NCI-H187 treated with DMSO at 0.1 percent for 48 hours (cell line): ENCODE results near the gene SMAD7.

Experiments used
- DNase-seq: peaks from one replicate; lab custom pipeline; 2025; lab: John Stamatoyannopoulos, UW

The SMAD7 gene

GRCh38 chr18:48944634-48945033, 6.1 kb downstream of the SMAD7 start:
- DNase-seq, result no peak

GRCh38 chr18:48943736-48944527, 6.8 kb downstream of the SMAD7 start:
- DNase-seq, result no peak

- DNase-seq, result no peak
These were observed 7.4 kb downstream of the SMAD7 start for GRCh38 chr18:48943333-48943732.

- no peak for DNase-seq
These were observed 8.1 kb downstream of the SMAD7 start for GRCh38 chr18:48942554-48943261.

GRCh38 chr18:48942086-48942485, 8.7 kb downstream of the SMAD7 start:
- DNase-seq, result no peak

GRCh38 chr18:48941672-48942071, 9.1 kb downstream of the SMAD7 start:
- DNase-seq, result no peak

- DNase-seq, result no peak
These were observed 9.7 kb downstream of the SMAD7 start for GRCh38 chr18:48940854-48941611.

GRCh38 chr18:48939205-48940097, 11.3 kb downstream of the SMAD7 start:
- no peak for DNase-seq

GRCh38 chr18:48938827-48939204, 11.9 kb downstream of the SMAD7 start:
- DNase-seq, result no peak

- no peak for DNase-seq
These were observed 12.7 kb downstream of the SMAD7 start for GRCh38 chr18:48937869-48938750.

GRCh38 chr18:48935433-48935774, 15.4 kb downstream of the SMAD7 start:
- DNase-seq, result no peak

- no peak for DNase-seq
These were observed 15.9 kb downstream of the SMAD7 start for GRCh38 chr18:48934723-48935432.

GRCh38 chr18:48934415-48934722, 16.4 kb downstream of the SMAD7 start:
- DNase-seq, result no peak

- no peak for DNase-seq
These were observed 17.0 kb downstream of the SMAD7 start for GRCh38 chr18:48933578-48934414.

GRCh38 chr18:48932822-48933510, 17.8 kb downstream of the SMAD7 start:
- DNase-seq, result no peak

GRCh38 chr18:48932462-48932818, 18.3 kb downstream of the SMAD7 start:
- no peak for DNase-seq

GRCh38 chr18:48931680-48932461, 18.9 kb downstream of the SMAD7 start:
- no peak for DNase-seq

GRCh38 chr18:48930926-48931325, 19.8 kb downstream of the SMAD7 start:
- DNase-seq, result no peak
